Smooth muscle cell (in vitro differentiated cells): ENCODE results near the gene NHLRC4. TPM values are rescaled to one million over a fixed set of nuclear protein-coding genes. Genes with fewer than 3 reads are reported as not detected.

Experiments
- DNase-seq: peaks from one replicate; lab custom pipeline; 2025; ENCODE audit not compliant: unreplicated experiment; lab: John Stamatoyannopoulos, UW
- H2AFZ ChIP-seq: fragments of 200-600 bp; sonication (generic); 2 replicates; pipeline ENCODE4 v1.6.0; 2016; ENCODE audit warnings: antibody characterized with exemption, low read depth, mild to moderate bottlenecking
- H3F3A ChIP-seq: fragments of 200-600 bp; sonication (generic); 2 replicates; pipeline ENCODE4 v1.6.0; 2017; ENCODE audit warnings: antibody characterized with exemption, low read depth
- H3K27ac ChIP-seq: fragments of 200-600 bp; sonication (generic); 2 replicates; pipeline ENCODE4 v1.5.1; 2016; ENCODE audit warnings: low read depth, mild to moderate bottlenecking
- H3K27me3 ChIP-seq: fragments of 200-600 bp; sonication (generic); 2 replicates; pipeline ENCODE4 v1.6.1; 2016; ENCODE audit warnings: low read depth, mild to moderate bottlenecking
- H3K36me3 ChIP-seq: fragments of 200-600 bp; sonication (generic); 2 replicates; pipeline ENCODE4 v1.5.1; 2016; ENCODE audit warnings: low read depth
- H3K4me1 ChIP-seq: fragments of 200-600 bp; sonication (generic); 2 replicates; pipeline ENCODE4 v1.5.1; 2016; ENCODE audit warnings: low read depth
- H3K4me2 ChIP-seq: fragments of 200-600 bp; sonication (generic); 2 replicates; pipeline ENCODE4 v1.6.0; 2016; ENCODE audit warnings: mild to moderate bottlenecking
- H3K4me3 ChIP-seq: fragments of 200-600 bp; sonication (generic); 2 replicates; pipeline ENCODE4 v1.5.1; 2016; ENCODE audit warnings: mild to moderate bottlenecking
- H3K79me2 ChIP-seq: fragments of 200-600 bp; sonication (generic); 2 replicates; pipeline ENCODE4 v1.6.0; 2016; ENCODE audit warnings: low read depth, mild to moderate bottlenecking
- H3K9ac ChIP-seq: fragments of 200-600 bp; sonication (generic); 2 replicates; pipeline ENCODE4 v1.6.0; 2016; ENCODE audit warnings: low read depth
- H3K9me3 ChIP-seq: fragments of 200-600 bp; sonication (generic); replicated peaks from 2 replicates; pipeline ENCODE4 v1.5.1; 2016; ENCODE audit warnings: low read depth
- H4K20me1 ChIP-seq: fragments of 200-600 bp; sonication (generic); 2 replicates; pipeline ENCODE4 v1.6.0; 2016; ENCODE audit warnings: low read depth
- WGBS: methylation state at CpG from one replicate; pipeline ENCODE4 v1.1.7; 2016; ENCODE audit warnings: low lambda C conversion rate; 5-methylcytosine and 5-hydroxymethylcytosine counted together
- polyA plus RNA-seq: library from polyadenylated mRNA; unstranded; fragments of >200 nt; fragmentation: Nextera tagmentation; extraction: Ambion mirVana; gene quantifications from 2 replicates; pipeline ENCODE4 v1.2.1, GENCODE V29; 2016
- total RNA-seq: library from RNA; depleted of rRNA; stranded (reverse); fragments of >200 nt; gene quantifications from 2 replicates; pipeline ENCODE4 v1.2.3, GENCODE V29; 2014
- TF ChIP-seq, protein P1 (sequence below): fragments of 200-600 bp; sonication (generic); IDR thresholded peaks from 2 replicates; pipeline ENCODE4 v1.5.1; 2017; ENCODE audit warnings: borderline replicate concordance, mild to moderate bottlenecking, antibody characterized with exemption; ENCODE audit not compliant: insufficient read depth, poor library complexity, severe bottlenecking

Gene NHLRC4
- total and polyA plus RNA-seq, 2 experiments from 2014 or later: 0.18 to 0.85 TPM

DNA sequence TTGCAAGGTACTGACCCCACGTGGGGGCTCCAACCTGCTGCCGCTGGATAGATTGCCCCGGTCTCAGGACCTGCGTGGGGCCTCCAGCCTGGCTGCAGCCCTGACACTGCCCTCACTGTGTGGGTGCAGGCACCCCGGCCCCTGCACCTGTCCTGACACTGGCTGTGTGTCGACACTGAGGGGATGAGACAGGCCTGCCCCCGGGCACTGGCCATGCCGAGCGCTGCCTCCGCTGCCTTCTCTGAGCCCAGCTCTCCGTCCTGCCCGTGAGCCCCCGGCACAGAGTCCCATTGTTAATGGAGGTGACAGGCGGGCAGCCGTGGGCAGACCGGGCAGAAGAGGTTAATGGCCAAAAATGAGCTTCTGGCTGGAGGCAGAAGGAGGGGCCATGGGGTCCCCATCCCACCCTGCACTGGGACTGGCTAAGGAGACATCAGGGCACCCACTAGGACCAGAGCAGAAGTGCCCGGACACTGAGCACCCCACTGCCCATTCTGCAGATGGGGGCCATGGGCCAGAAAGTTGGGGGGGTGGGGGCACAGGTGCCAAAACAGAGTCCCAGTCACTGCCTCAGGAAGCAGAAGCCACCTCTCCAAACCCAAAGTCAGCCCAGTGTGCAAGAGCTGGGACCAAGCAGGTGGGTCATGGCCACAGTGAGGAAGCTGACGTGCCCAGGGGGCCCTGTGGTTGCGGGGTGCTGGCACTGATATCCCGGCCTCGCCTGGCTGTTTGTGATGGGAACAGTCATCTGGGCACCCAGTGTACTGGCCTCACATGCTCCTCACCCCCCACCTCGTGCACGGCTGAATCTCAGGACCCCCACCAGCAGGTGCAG is 9.1 kb upstream of the NHLRC4 start:
- Histone ChIP-seq H3K4me1 (no peaks in the 10 kb centered on the region), H2AFZ (no peak overlapping the region), H3F3A (no peaks in the 10 kb centered on the region), H4K20me1 (no peaks in the 10 kb centered on the region), H3K27ac (no peak overlapping the region), H3K4me2 (no peak overlapping the region), H3K9me3 (no peaks in the 10 kb centered on the region), H3K27me3 (peaks cover 41% of the 10 kb centered on the region), H3K4me3 (no peak overlapping the region), H3K79me2 (no peaks in the 10 kb centered on the region), H3K36me3 (no peaks in the 10 kb centered on the region), H3K9ac (no peak overlapping the region)
- TF ChIP-seq, protein P1, sequence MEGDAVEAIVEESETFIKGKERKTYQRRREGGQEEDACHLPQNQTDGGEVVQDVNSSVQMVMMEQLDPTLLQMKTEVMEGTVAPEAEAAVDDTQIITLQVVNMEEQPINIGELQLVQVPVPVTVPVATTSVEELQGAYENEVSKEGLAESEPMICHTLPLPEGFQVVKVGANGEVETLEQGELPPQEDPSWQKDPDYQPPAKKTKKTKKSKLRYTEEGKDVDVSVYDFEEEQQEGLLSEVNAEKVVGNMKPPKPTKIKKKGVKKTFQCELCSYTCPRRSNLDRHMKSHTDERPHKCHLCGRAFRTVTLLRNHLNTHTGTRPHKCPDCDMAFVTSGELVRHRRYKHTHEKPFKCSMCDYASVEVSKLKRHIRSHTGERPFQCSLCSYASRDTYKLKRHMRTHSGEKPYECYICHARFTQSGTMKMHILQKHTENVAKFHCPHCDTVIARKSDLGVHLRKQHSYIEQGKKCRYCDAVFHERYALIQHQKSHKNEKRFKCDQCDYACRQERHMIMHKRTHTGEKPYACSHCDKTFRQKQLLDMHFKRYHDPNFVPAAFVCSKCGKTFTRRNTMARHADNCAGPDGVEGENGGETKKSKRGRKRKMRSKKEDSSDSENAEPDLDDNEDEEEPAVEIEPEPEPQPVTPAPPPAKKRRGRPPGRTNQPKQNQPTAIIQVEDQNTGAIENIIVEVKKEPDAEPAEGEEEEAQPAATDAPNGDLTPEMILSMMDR: no peak
- DNase-seq: no peak
- 86% methylated on average over 21 of the region's 23 CpGs for WGBS

DNA sequence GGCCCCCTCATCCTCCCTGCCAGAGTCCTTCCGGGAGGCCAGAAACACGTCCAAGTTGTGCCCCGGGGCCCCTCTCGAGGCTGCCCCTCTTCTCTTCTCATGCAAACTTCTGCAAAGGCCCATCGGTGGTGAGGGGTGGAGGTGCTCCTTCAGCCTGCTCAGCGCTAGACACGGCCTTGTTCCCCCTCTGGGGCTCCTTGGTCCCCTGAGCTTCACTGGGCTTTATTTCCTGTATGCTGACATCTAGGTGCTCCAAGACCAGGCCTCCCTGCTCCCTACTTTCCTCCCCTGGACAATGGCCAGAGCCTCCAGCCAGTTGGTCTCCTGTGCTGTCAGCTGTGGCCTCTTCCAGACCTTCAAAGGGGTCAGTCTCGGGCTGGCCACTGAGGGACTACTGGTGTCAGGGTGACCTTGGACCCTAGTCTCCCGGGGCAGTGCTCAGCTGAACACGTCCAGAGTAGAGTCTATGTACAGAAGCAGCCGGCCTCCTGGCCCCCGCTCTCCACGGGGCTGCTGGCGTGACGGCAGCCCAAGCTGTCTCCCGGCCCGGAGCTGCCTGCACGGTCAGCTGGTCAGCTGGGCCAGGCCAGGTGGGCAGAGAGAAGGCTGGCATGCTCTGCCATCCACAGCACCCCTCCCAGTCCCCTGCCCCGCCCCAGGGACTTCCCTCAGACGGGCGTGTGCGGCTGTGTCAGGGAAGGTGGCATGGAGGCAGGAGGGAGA is 8.3 kb upstream of the NHLRC4 start:
- H3K27me3 ChIP-seq: peaks cover 41% of the 10 kb centered on the region
- H3K27ac ChIP-seq: no peak overlapping the region

GRCh38 chr16:559021-559380 is 7.8 kb upstream of the NHLRC4 start:
- Histone ChIP-seq H3K36me3 (no peaks in the 10 kb centered on the region), H3K9me3 (no peaks in the 10 kb centered on the region), H3K79me2 (no peaks in the 10 kb centered on the region), H3K4me3 (no peak overlapping the region), H3K27me3 (peaks cover 41% of the 10 kb centered on the region), H2AFZ (no peak overlapping the region), H3K27ac (no peak overlapping the region), H3K4me2 (no peak overlapping the region), H3K4me1 (no peaks in the 10 kb centered on the region), H4K20me1 (no peaks in the 10 kb centered on the region), H3K9ac (no peak overlapping the region), H3F3A (no peaks in the 10 kb centered on the region)
- 88% methylated on average over 11 of the region's 15 CpGs for WGBS
- DNase-seq: no peak
- TF ChIP-seq, protein P1: no peak

More for the DNA sequence above, 8.3 kb upstream of the NHLRC4 start:
- DNase-seq: no peak
- TF ChIP-seq, protein P1: no peak
- H4K20me1 ChIP-seq: no peaks in the 10 kb centered on the region
- H3K4me1 ChIP-seq: no peaks in the 10 kb centered on the region
- no peaks in the 10 kb centered on the region for H3K9me3 ChIP-seq
- H2AFZ ChIP-seq: no peak overlapping the region
- no peak overlapping the region for H3K4me2 ChIP-seq
- H3K79me2 ChIP-seq: no peaks in the 10 kb centered on the region
- H3K9ac ChIP-seq: no peak overlapping the region
- 87% methylated on average over 22 of the region's 22 CpGs for WGBS
- H3K36me3 ChIP-seq: no peaks in the 10 kb centered on the region
- H3K4me3 ChIP-seq: no peak overlapping the region
- H3F3A ChIP-seq: no peaks in the 10 kb centered on the region
